ENCODE data around the gene NSRP1. TPM values are rescaled to one million over a fixed set of nuclear protein-coding genes. Genes with fewer than 3 reads are reported as not detected.

NSRP1 gene
- total RNA-seq (2016; rRNA removed; fragmentation: Illumina TruSeq; extraction: Trizol) (12.7 and 14.3 TPM in 2 replicates), polyA plus RNA-seq (2011; rRNA removed) (6.9 and 7.0 TPM in 2 replicates), polyA minus RNA-seq (2011; rRNA and poly(A)+ RNA removed; ENCODE audit: low replicate concordance) (5.6 and 19.0 TPM in 2 replicates), Bru-seq, nascent RNA (percentile 88 among the genes with signal in this experiment), BruChase-seq, experiment 1, labeled RNA remaining after a 6-hour chase (percentile 65 among the genes with signal in this experiment), BruChase-seq, experiment 2, labeled RNA remaining after a 2-hour chase (percentile 81 among the genes with signal in this experiment)
- total RNA-seq (2016; cell fraction: cytosol; rRNA removed; fragmentation: Illumina TruSeq; extraction: Trizol; ENCODE audit: low read depth): 4.8 and 4.9 TPM in 2 replicates
- 11.4 and 13.2 TPM in 2 replicates for total RNA-seq (2016; cell fraction: insoluble cytoplasmic fraction; rRNA removed; fragmentation: Illumina TruSeq; extraction: Trizol)
- total RNA-seq (2016; cell fraction: membrane; rRNA removed; fragmentation: Illumina TruSeq; extraction: Trizol): 6.2 and 6.9 TPM in 2 replicates
- total RNA-seq (2016; cell fraction: nucleus; rRNA removed; fragmentation: Illumina TruSeq; extraction: Trizol): 17.0 and 18.8 TPM in 2 replicates
- polyA plus RNA-seq (2011; cell fraction: cytosol; rRNA removed): 4.6 and 5.9 TPM in 2 replicates
- polyA plus RNA-seq (2011; cell fraction: nucleus; rRNA removed): 7.8 and 8.7 TPM in 2 replicates
- polyA plus RNA-seq (2012): 9.8 and 14.0 TPM in 2 replicates
- polyA plus RNA-seq (2016; cell fraction: cytosol; fragmentation: Illumina TruSeq; extraction: Trizol; ENCODE audit: low read depth): 2.3 and 2.7 TPM in 2 replicates
- polyA plus RNA-seq (2016; cell fraction: insoluble cytoplasmic fraction; fragmentation: Illumina TruSeq; extraction: Trizol; ENCODE audit: low read depth): 20.2 and 23.2 TPM in 2 replicates
- 4.3 and 5.8 TPM in 2 replicates for polyA plus RNA-seq (2016; cell fraction: membrane; fragmentation: Illumina TruSeq; extraction: Trizol; ENCODE audit: low read depth)
- 29.8 and 32.2 TPM in 2 replicates for polyA plus RNA-seq (2016; cell fraction: nucleus; fragmentation: Illumina TruSeq; extraction: Trizol; ENCODE audit: insufficient read depth, low read depth)
- polyA minus RNA-seq (2011; cell fraction: cytosol; rRNA and poly(A)+ RNA removed): 3.8 and 5.9 TPM in 2 replicates
- polyA minus RNA-seq (2011; cell fraction: nucleus; rRNA and poly(A)+ RNA removed): 31.1 and 34.6 TPM in 2 replicates
- long read RNA-seq, experiment 1, transcript NSRP1-201 (7 exons, 2,541 nt): major isoform, 10 of 32 reads
- long read RNA-seq, experiment 1, partial matches to known transcripts: 16 of 32 reads
- long read RNA-seq, experiment 1, other reads (novel, unspliced or antisense): 3 of 32 reads
- long read RNA-seq, experiment 2, partial matches to known transcripts: 0 of 7 reads
- long read RNA-seq, experiment 2, other reads (novel, unspliced or antisense): 4 of 7 reads

- Histone ChIP-seq H3K36me3 (replicated peaks in 1 of 2; ENCODE audit: control insufficient read depth in 1 of 2, insufficient read depth in 2 of 2, low read length in 2 of 2) (peaks cover 0 to 9% of the 10 kb centered on the region in 2 experiments; a peak in 2 of 5 replicates), H3K27ac (ENCODE audit: extremely low read length, insufficient read depth, low read length) (peak within 1 kb of the TSS; percentile 87), H3K4me1 (ENCODE audit: insufficient read depth, low read length) (peaks cover 47% of the 10 kb centered on the region), H2AFZ (ENCODE audit: low read length) (peak within 1 kb of the TSS; percentile 66), H3K9me3 (ENCODE audit: low read length) (no peaks in the 10 kb centered on the region), H3K79me2 (ENCODE audit: insufficient read depth, low read length) (peaks cover 48% of the 10 kb centered on the region), H3K9ac (ENCODE audit: insufficient read depth, low read depth, low read length) (peak within 1 kb of the TSS; percentile 99), H4K20me1 (ENCODE audit: insufficient read depth, low read length) (no peaks in the 10 kb centered on the region), H3K27me3 (ENCODE audit: control insufficient read depth in 1 of 2, insufficient read depth in 2 of 2, low read length in 2 of 2) (no peaks in the 10 kb centered on the region; a peak in 1 of 5 replicates), H3K4me3 (replicated peaks in 1 of 3; ENCODE audit: insufficient read depth in 1 of 3, low read depth in 2 of 3, low read length in 3 of 3) (peak within 1 kb of the TSS; percentile 85 to 93 (median 91)), H3K4me2 (ENCODE audit: low read depth, low read length) (peak within 1 kb of the TSS; percentile 81)
- under 1% methylated on average over 39 of the region's 47 CpGs for WGBS (ENCODE audit: low lambda C conversion rate)
- ATAC-seq (peak; percentile 99), DNase-seq (ENCODE audit: low spot score) (peak; percentile 90), FAIRE-seq (peak; percentile 83)
- intact Hi-C loops (cut with micrococcal nuclease; ENCODE audit: unreplicated experiment) (no loop called here), in situ Hi-C loops (cut with HindIII; ENCODE audit: extremely low pct_ligation_motif_present, low pct_unique_long_range_greater_than_20kb) (no loop called here)
- CTCF ChIA-PET (ENCODE audit: low intra/inter-chr PET ratio, low total read pairs): no interaction called here
- POLR2A ChIA-PET: interaction anchor here (0.6 to 2.5 kb wide), 6 partner anchors 9 to 228 kb away, joined by 3 to 12 read pairs (median 3); no protein-coding TSS in a partner anchor
- TSS peak; percentile 73 for BruUV-seq (replicated peaks)
- TF ChIP-seq ZC3H4 (CRISPR knock-in tag; IDR thresholded peaks at IDR 0.05; ENCODE audit: borderline replicate concordance) (no peak), TCF12 (IDR thresholded peaks at IDR 0.05) (no peak), TCF12 (CRISPR knock-in tag; IDR thresholded peaks at IDR 0.05) (no peak), ELF4 (CRISPR knock-in tag; IDR thresholded peaks at IDR 0.05; ENCODE audit: borderline replicate concordance) (peak; percentile 78), PRDM15 (CRISPR knock-in tag; IDR thresholded peaks at IDR 0.05) (no peak), ZNF773 (CRISPR knock-in tag; IDR thresholded peaks at IDR 0.05; ENCODE audit: borderline replicate concordance) (no peak; the same call in 1 of the 2 replicates), U2AF1 (optimal IDR thresholded peaks at IDR 0.05; ENCODE audit: low read depth, low read length) (no peak), CREBL2 (CRISPR knock-in tag; IDR thresholded peaks at IDR 0.05; ENCODE audit: borderline replicate concordance) (no peak), ZNF160 (CRISPR knock-in tag; IDR thresholded peaks at IDR 0.05) (no peak), GTF2F1 (IDR thresholded peaks at IDR 0.05; ENCODE audit: low read length) (0 out of 2 replicates have a peak, but pooled peaks have one; percentile 48), PLRG1 (conservative IDR thresholded peaks at IDR 0.05) (no peak)
These were observed at the start of gene NSRP1 for GRCh38 chr17:30116661-30117551. Gene NSRP1 (plus strand): TSS chr17:30116816. CDS start chr17:30116844, 28 bp downstream.

Measured in HepG2 (cell line).